Tibial nerve (tissue), 4 donors: ENCODE measurements around the gene NQO1. TPM values are rescaled to one million over a fixed set of nuclear protein-coding genes. Genes with fewer than 3 reads are reported as not detected.

Source experiments
- DNase-seq, 2 donors: peaks; one replicate each; pipeline ENCODE4 v3.0.0-alpha.2; 2019; ENCODE audit warnings: low spot score in 2 of 2
- H3K27ac ChIP-seq, 4 donors: fragments of 200-600 bp; sonication (generic) in 3 of 4; one replicate each; pipeline ENCODE4 v1.5.1; 2017 to 2019; ENCODE audit warnings: mild to moderate bottlenecking in 1 of 4
- H3K27me3 ChIP-seq, 2 donors: fragments of 200-600 bp; sonication (generic) in 1 of 2; one replicate each; pipeline versions ENCODE4 v1.5.1 to v1.6.0; 2017 to 2019
- H3K36me3 ChIP-seq, 3 donors: fragments of 200-600 bp; sonication (generic); one replicate each; pipeline ENCODE4 v1.5.1; 2018 to 2019
- H3K4me1 ChIP-seq, 4 donors: fragments of 200-600 bp; sonication (generic) in 3 of 4; one replicate each; pipeline ENCODE4 v1.5.1; 2017 to 2019
- H3K4me3 ChIP-seq, 4 donors: fragments of 200-600 bp; sonication (generic) in 3 of 4; one replicate each; pipeline ENCODE4 v1.5.1; 2017 to 2019; ENCODE audit warnings: mild to moderate bottlenecking in 1 of 4, moderate library complexity in 1 of 4
- H3K9me3 ChIP-seq, 4 donors: fragments of 200-600 bp; sonication (generic) in 3 of 4; one replicate each; pipeline ENCODE4 v1.5.1; 2017 to 2019
- CTCF ChIP-seq, 5 experiments: fragments of 200-600 bp in 3 of 5; fragments of 450-650 bp in 2 of 5; sonication (generic) in 3 of 5; IDR thresholded peaks; one replicate each; pipeline ENCODE4 v1.5.1; 2016 to 2019; ENCODE audit warnings: antibody characterized with exemption in 5 of 5, mild to moderate bottlenecking in 3 of 5, moderate library complexity in 2 of 5
- EP300 ChIP-seq, 2 donors: sonication (generic); formaldehyde crosslinking; IDR thresholded peaks; one replicate each; pipeline ENCODE4 v1.6.1; 2017; ENCODE audit warnings: antibody characterized with exemption in 2 of 2, mild to moderate bottlenecking in 1 of 2
- POLR2A ChIP-seq, 2 donors: fragments of 450-650 bp; IDR thresholded peaks; one replicate each; pipeline ENCODE4 v1.6.1; 2017; ENCODE audit warnings: antibody characterized with exemption in 2 of 2, mild to moderate bottlenecking in 2 of 2, moderate library complexity in 2 of 2
- WGBS, 2 donors: methylation state at CpG; one replicate each; pipeline ENCODE4 v1.1.5; 2018; 5-methylcytosine and 5-hydroxymethylcytosine counted together
- total RNA-seq, 4 donors: library from RNA; depleted of rRNA; stranded (reverse); fragments of >200 nt; gene quantifications; one replicate each; pipeline ENCODE4 v1.1.0, GENCODE V29; 2016

NQO1 gene
- 100 to 1,000 TPM in 1 of 4 donors, 10 to 100 TPM in 3; 19.0 to 106 (median 55.0) TPM for total RNA-seq

GRCh38 chr16:69726313-69727060, at the start of gene NQO1:
TSS of gene NQO1 (minus strand) at chr16:69726560. CDS start at chr16:69726439, 121 bp downstream.
- 1 to 2% methylated on average over 16 to 31 of the region's 31 CpGs for WGBS, 2 donors
- Histone ChIP-seq H3K4me3 (peak within 1 kb of the TSS; percentile 45 to 60 (median 55)), H3K9me3 (no peaks in the 10 kb centered on the region), H3K4me1 (peaks cover 0 to 25% (median 12%) of the 10 kb centered on the region in 4 donors), H3K27me3 (no peaks in the 10 kb centered on the region), H3K36me3 (no peaks in the 10 kb centered on the region), H3K27ac (peak within 1 kb of the TSS; percentile 24 to 83 (median 77))
- DNase-seq: peak; percentile 84 to 86
- peak in 1 of 2 donors; percentile 25 for TF ChIP-seq EP300 (IDR thresholded peaks at IDR 0.05)
- no peak for TF ChIP-seq CTCF (IDR thresholded peaks at IDR 0.05)
- TF ChIP-seq POLR2A (IDR thresholded peaks at IDR 0.05): peak; percentile 15 to 42

- Histone ChIP-seq H3K36me3 (peaks cover 0 to 15% (median 0%) of the 10 kb centered on the region in 3 donors), H3K9me3 (peaks cover 0 to 14% (median 0%) of the 10 kb centered on the region in 4 donors), H3K4me1 (peaks cover 0 to 16% (median 6%) of the 10 kb centered on the region in 4 donors), H3K27ac (no peak overlapping the region), H3K4me3 (no peak overlapping the region), H3K27me3 (no peaks in the 10 kb centered on the region)
- no peak for DNase-seq
- TF ChIP-seq POLR2A (IDR thresholded peaks at IDR 0.05) (no peak), CTCF (IDR thresholded peaks at IDR 0.05) (no peak), EP300 (IDR thresholded peaks at IDR 0.05) (no peak)
These were observed 49.2 kb upstream of the NQO1 start for GRCh38 chr16:69775563-69775962.

- Histone ChIP-seq H3K27ac (no peak overlapping the region), H3K27me3 (no peaks in the 10 kb centered on the region), H3K4me3 (peak overlapping the region in 1 of 4 donors; percentile 10), H3K36me3 (peaks cover 0 to 15% (median 0%) of the 10 kb centered on the region in 3 donors), H3K9me3 (peaks cover 0 to 14% (median 0%) of the 10 kb centered on the region in 4 donors), H3K4me1 (peaks cover 0 to 16% (median 6%) of the 10 kb centered on the region in 4 donors)
- TF ChIP-seq CTCF (IDR thresholded peaks at IDR 0.05) (no peak), POLR2A (IDR thresholded peaks at IDR 0.05) (no peak), EP300 (IDR thresholded peaks at IDR 0.05) (no peak)
- 71 to 75% methylated on average over 6 of the region's 6 CpGs for WGBS, 2 donors
- no peak for DNase-seq
These were observed 47.0 kb upstream of the NQO1 start for GRCh38 chr16:69773260-69773947.

GRCh38 chr16:69771651-69771967, 45.2 kb upstream of the NQO1 start:
- 94 to 97% methylated on average over 2 of the region's 2 CpGs for WGBS, 2 donors
- no peak for DNase-seq
- no peak for TF ChIP-seq EP300 (IDR thresholded peaks at IDR 0.05)
- no peak for TF ChIP-seq CTCF (IDR thresholded peaks at IDR 0.05)
- TF ChIP-seq POLR2A (IDR thresholded peaks at IDR 0.05): no peak
- Histone ChIP-seq H3K27ac (no peak overlapping the region), H3K9me3 (peaks cover 0 to 14% (median 0%) of the 10 kb centered on the region in 4 donors), H3K36me3 (peaks cover 0 to 15% (median 0%) of the 10 kb centered on the region in 3 donors), H3K27me3 (no peaks in the 10 kb centered on the region), H3K4me1 (peaks cover 0 to 16% (median 6%) of the 10 kb centered on the region in 4 donors), H3K4me3 (no peak overlapping the region)

- peaks cover 0 to 16% (median 6%) of the 10 kb centered on the region in 4 donors for H3K4me1 ChIP-seq
- 38 to 45% methylated on average over 2 of the region's 2 CpGs for WGBS, 2 donors
- H3K36me3 ChIP-seq: no peaks in the 10 kb centered on the region
- no peak for DNase-seq
- no peak overlapping the region for H3K27ac ChIP-seq
- H3K27me3 ChIP-seq: no peaks in the 10 kb centered on the region
- no peak overlapping the region for H3K4me3 ChIP-seq
- TF ChIP-seq CTCF (IDR thresholded peaks at IDR 0.05): no peak
- no peak for TF ChIP-seq EP300 (IDR thresholded peaks at IDR 0.05)
- no peak for TF ChIP-seq POLR2A (IDR thresholded peaks at IDR 0.05)
- H3K9me3 ChIP-seq: no peaks in the 10 kb centered on the region
These were observed 43.0 kb upstream of the NQO1 start for GRCh38 chr16:69769404-69769803.
